HL-60 (cell line): ENCODE results near the gene ATG10.

ENCODE experiments used
- DNase-seq, 2 experiments: peaks; one replicate each; pipeline ENCODE4 v3.0.0-alpha.2; 2010 to 2020; ENCODE audit warnings: low read depth in 1 of 2, low spot score in 1 of 2
- H3K27ac ChIP-seq: fragments of 250-450 bp; sonication (Bioruptor Pico); replicated peaks from 2 replicates; pipeline ENCODE4 v1.5.1; 2020; ENCODE audit warnings: mild to moderate bottlenecking, moderate library complexity
- H3K27me3 ChIP-seq: fragments of 250-450 bp; sonication (Bioruptor Pico); 2 replicates; pipeline ENCODE4 v1.5.1; 2021; ENCODE audit warnings: mild to moderate bottlenecking, moderate library complexity; ENCODE audit not compliant: insufficient read depth, poor library complexity, severe bottlenecking
- H3K4me3 ChIP-seq: replicated peaks from 2 replicates; pipeline ENCODE4 v1.5.1; 2011; ENCODE audit warnings: mild to moderate bottlenecking, control low read depth, low read length; ENCODE audit not compliant: insufficient read depth
- GABPA ChIP-seq: IDR thresholded peaks from 2 replicates; pipeline ENCODE4 v1.6.1; 2012; ENCODE audit warnings: low read depth
- POLR2AphosphoS5 ChIP-seq: IDR thresholded peaks from 2 replicates; pipeline ENCODE4 v1.6.1; 2012; ENCODE audit warnings: low read depth
- SPI1 ChIP-seq: IDR thresholded peaks from 2 replicates; pipeline ENCODE4 v1.6.1; 2012; ENCODE audit warnings: low read depth, mild to moderate bottlenecking, borderline replicate concordance
- TF ChIP-seq, protein P1 (sequence below): IDR thresholded peaks from 2 replicates; pipeline ENCODE4 v1.6.1; 2012; ENCODE audit warnings: low read depth; ENCODE audit not compliant: insufficient replicate concordance
- TF ChIP-seq, protein P2 (sequence below): IDR thresholded peaks from one replicate; pipeline ENCODE4 v1.5.1; 2011; ENCODE audit warnings: low read length, control low read depth, inconsistent platforms; ENCODE audit not compliant: insufficient read depth

ATG10 gene

DNA sequence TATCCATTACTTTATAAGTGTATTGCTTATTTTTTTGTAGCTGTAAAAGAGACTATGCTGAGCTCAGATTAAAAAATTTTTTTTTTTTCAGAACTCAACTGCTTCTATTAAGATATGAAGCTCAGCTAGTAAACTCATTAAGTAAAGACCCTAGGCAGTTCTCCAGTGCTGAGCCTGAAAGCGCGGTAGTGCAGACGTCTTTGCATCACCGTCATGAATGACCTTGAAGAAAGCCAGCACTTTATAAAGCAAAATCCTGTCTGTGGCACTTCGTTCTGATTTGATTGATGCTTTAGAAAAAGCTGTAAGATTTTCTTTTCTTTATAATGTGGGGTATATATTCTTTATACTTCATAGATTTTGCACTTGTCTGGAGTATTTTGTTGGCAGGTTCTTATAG is 105.7 kb downstream of the ATG10 start:
- TF ChIP-seq, protein P1, sequence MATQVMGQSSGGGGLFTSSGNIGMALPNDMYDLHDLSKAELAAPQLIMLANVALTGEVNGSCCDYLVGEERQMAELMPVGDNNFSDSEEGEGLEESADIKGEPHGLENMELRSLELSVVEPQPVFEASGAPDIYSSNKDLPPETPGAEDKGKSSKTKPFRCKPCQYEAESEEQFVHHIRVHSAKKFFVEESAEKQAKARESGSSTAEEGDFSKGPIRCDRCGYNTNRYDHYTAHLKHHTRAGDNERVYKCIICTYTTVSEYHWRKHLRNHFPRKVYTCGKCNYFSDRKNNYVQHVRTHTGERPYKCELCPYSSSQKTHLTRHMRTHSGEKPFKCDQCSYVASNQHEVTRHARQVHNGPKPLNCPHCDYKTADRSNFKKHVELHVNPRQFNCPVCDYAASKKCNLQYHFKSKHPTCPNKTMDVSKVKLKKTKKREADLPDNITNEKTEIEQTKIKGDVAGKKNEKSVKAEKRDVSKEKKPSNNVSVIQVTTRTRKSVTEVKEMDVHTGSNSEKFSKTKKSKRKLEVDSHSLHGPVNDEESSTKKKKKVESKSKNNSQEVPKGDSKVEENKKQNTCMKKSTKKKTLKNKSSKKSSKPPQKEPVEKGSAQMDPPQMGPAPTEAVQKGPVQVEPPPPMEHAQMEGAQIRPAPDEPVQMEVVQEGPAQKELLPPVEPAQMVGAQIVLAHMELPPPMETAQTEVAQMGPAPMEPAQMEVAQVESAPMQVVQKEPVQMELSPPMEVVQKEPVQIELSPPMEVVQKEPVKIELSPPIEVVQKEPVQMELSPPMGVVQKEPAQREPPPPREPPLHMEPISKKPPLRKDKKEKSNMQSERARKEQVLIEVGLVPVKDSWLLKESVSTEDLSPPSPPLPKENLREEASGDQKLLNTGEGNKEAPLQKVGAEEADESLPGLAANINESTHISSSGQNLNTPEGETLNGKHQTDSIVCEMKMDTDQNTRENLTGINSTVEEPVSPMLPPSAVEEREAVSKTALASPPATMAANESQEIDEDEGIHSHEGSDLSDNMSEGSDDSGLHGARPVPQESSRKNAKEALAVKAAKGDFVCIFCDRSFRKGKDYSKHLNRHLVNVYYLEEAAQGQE, result no peak
- TF ChIP-seq, protein P2, sequence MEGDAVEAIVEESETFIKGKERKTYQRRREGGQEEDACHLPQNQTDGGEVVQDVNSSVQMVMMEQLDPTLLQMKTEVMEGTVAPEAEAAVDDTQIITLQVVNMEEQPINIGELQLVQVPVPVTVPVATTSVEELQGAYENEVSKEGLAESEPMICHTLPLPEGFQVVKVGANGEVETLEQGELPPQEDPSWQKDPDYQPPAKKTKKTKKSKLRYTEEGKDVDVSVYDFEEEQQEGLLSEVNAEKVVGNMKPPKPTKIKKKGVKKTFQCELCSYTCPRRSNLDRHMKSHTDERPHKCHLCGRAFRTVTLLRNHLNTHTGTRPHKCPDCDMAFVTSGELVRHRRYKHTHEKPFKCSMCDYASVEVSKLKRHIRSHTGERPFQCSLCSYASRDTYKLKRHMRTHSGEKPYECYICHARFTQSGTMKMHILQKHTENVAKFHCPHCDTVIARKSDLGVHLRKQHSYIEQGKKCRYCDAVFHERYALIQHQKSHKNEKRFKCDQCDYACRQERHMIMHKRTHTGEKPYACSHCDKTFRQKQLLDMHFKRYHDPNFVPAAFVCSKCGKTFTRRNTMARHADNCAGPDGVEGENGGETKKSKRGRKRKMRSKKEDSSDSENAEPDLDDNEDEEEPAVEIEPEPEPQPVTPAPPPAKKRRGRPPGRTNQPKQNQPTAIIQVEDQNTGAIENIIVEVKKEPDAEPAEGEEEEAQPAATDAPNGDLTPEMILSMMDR, result no peak
- TF ChIP-seq POLR2AphosphoS5 (no peak), SPI1 (no peak), GABPA (no peak)
- no peaks in the 10 kb centered on the region for H3K27me3 ChIP-seq

DNA sequence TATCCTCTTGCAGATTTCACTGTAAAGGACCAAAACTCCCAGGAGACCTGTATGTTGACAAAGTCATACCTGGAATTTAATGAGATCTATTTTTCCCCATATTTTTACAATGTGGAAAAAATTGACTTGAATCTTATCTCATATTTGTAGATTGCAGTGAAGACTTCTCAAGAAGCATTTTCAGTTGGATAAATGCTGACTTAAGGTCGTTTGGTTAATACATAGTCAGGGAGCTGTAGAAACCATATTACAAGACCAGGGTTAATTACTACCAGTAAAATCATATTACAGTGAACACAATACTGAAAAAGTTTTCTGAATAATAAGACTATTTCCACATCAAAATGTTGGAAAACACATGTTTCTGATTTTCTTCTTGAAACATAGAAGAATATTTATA is 119.8 kb downstream of the ATG10 start:
- Histone ChIP-seq H3K27ac (no peak overlapping the region), H3K27me3 (no peaks in the 10 kb centered on the region), H3K4me3 (no peak overlapping the region)
- TF ChIP-seq, protein P1, result no peak
- TF ChIP-seq GABPA, result no peak
- no peak for TF ChIP-seq POLR2AphosphoS5
- TF ChIP-seq, protein P2, result no peak
- no peak for TF ChIP-seq SPI1
- DNase-seq, result no peak

More for the DNA sequence above, 105.7 kb downstream of the ATG10 start:
- Histone ChIP-seq H3K27ac (no peak overlapping the region), H3K4me3 (no peak overlapping the region)
- DNase-seq, result no peak

DNA sequence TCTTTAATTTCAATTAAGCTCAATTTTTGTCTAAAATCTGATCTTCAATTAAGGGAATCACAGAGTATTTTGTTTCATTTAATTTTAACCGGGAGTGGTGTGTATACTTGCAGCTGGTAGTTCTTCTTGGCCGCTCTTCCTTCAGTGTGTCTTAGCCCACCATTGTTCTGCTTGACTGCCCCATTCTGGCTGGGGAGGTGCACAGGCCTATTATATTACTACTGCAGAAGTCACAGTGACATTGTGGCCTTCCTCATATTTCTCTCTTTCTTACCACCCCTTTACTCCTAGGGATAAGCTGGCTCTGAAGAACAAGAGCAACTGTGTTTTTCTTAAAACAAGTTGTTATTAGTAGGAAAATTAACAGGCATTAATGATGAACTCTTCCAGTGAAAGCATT is 123.7 kb downstream of the ATG10 start:
- Histone ChIP-seq H3K27ac (no peak overlapping the region), H3K4me3 (no peak overlapping the region)
- TF ChIP-seq, protein P1, result no peak
- TF ChIP-seq POLR2AphosphoS5 (no peak), SPI1 (no peak), GABPA (no peak)
- TF ChIP-seq, protein P2, result no peak

More for the DNA sequence above, 123.7 kb downstream of the ATG10 start:
- no peaks in the 10 kb centered on the region for H3K27me3 ChIP-seq
- no peak for DNase-seq
